GM12878 (cell line): Measurements from ENCODE around the gene TJAP1. TPM values are rescaled to one million over a fixed set of nuclear protein-coding genes. Genes with fewer than 3 reads are reported as not detected.

Experiments
- ATAC-seq: fragments of 200-7000 bp; cut with Tn5 transposase; 3 replicates; pipeline ENCODE4 v1.9.1; 2020; ENCODE audit warnings: mild to moderate bottlenecking, moderate library complexity
- BruUV-seq: library from RNA; stranded (reverse); fragments of 400-500 nt; replicated peaks from 2 replicates; lab custom pipeline; 2021; lab: Mats Ljungman, UMichigan
- CTCF ChIA-PET: fragments of 300-600 bp; sonication (Branson Sonifier 250); formaldehyde crosslinking; extraction: SDS; loops from one replicate; lab custom pipeline; 2021; ENCODE audit warnings: inconsistent platforms; lab: Yijun Ruan, JAX
- POLR2A ChIA-PET: fragments of 350-600 bp; formaldehyde crosslinking; extraction: SDS; loops from one replicate; lab custom pipeline; 2021; ENCODE audit warnings: inconsistent platforms; lab: Charles Lee
- RAD21 ChIA-PET: fragments of 300-600 bp; sonication (Branson Sonifier 250); formaldehyde crosslinking; loops from one replicate; lab custom pipeline; 2023; ENCODE audit warnings: antibody characterized with exemption; ENCODE audit not compliant: unreplicated experiment; lab: Charles Lee
- SMC1A ChIA-PET: fragments of 300-600 bp; sonication (Branson Sonifier 250); formaldehyde crosslinking; loops from one replicate; lab custom pipeline; 2023; ENCODE audit not compliant: unreplicated experiment, uncharacterized antibody; lab: Charles Lee
- DNase-seq: peaks from one replicate; pipeline ENCODE4 v3.0.0-alpha.2; 2011; ENCODE audit warnings: low read depth, low spot score
- FAIRE-seq: peaks from 3 replicates; lab custom pipeline; 2011; peaks lifted over from hg19 to GRCh38; lab: Jason Lieb, UNC
- H2AFZ ChIP-seq: 2 replicates; pipeline ENCODE4 v1.6.0; 2011; ENCODE audit warnings: low read depth, low read length, control low read depth; ENCODE audit not compliant: control insufficient read depth
- H3K27ac ChIP-seq: 2 replicates; pipeline ENCODE4 v1.5.1; 2011; ENCODE audit warnings: control low read depth; ENCODE audit not compliant: control insufficient read depth, insufficient read depth
- H3K27me3 ChIP-seq, 2 experiments: replicated peaks in 1 of 2; 2 replicates each; pipeline versions ENCODE4 v1.6.0 to v1.6.1; 2011; ENCODE audit warnings: low read length in 1 of 2; ENCODE audit not compliant: control insufficient read depth in 2 of 2, insufficient read depth in 2 of 2
- H3K36me3 ChIP-seq, 2 experiments: 2 replicates each; pipeline ENCODE4 v1.5.1; 2011; ENCODE audit warnings: low read length in 1 of 2; ENCODE audit not compliant: control insufficient read depth in 2 of 2, insufficient read depth in 2 of 2
- H3K4me1 ChIP-seq: 2 replicates; pipeline ENCODE4 v1.6.1; 2011; ENCODE audit warnings: mild to moderate bottlenecking, low read length, moderate library complexity, mixed read lengths; ENCODE audit not compliant: control insufficient read depth, insufficient read depth
- H3K4me2 ChIP-seq: 2 replicates; pipeline ENCODE4 v1.6.0; 2011; ENCODE audit warnings: control low read depth; ENCODE audit not compliant: control insufficient read depth, insufficient read depth
- H3K4me3 ChIP-seq: fragments of 200-600 bp; sonication (generic); 2 replicates; pipeline ENCODE4 v1.5.1; 2016
- H3K79me2 ChIP-seq: 2 replicates; pipeline ENCODE4 v1.6.0; 2011; ENCODE audit warnings: low read length; ENCODE audit not compliant: control insufficient read depth, insufficient read depth
- H3K9ac ChIP-seq: 2 replicates; pipeline ENCODE4 v1.8.0; 2011; ENCODE audit warnings: low read length, control low read depth, mixed read lengths; ENCODE audit not compliant: control insufficient read depth, insufficient read depth
- H3K9me3 ChIP-seq: replicated peaks from 3 replicates; pipeline ENCODE4 v1.5.1; 2011; ENCODE audit warnings: mild to moderate bottlenecking, low read length; ENCODE audit not compliant: control insufficient read depth, insufficient read depth
- H4K20me1 ChIP-seq: 2 replicates; pipeline ENCODE4 v1.6.0; 2011; ENCODE audit not compliant: control insufficient read depth, insufficient read depth
- ATF2 ChIP-seq: IDR thresholded peaks from 2 replicates; pipeline ENCODE4 v1.6.1; 2012; ENCODE audit warnings: low read length, inconsistent platforms
- CEBPB ChIP-seq, 2 experiments: fragments of 150-350 bp in 1 of 2; IDR thresholded peaks; 2 replicates each; pipeline ENCODE4 v1.6.1; 2012 to 2014; ENCODE audit warnings: low read depth in 2 of 2, low read length in 2 of 2, borderline replicate concordance in 1 of 2, inconsistent platforms in 1 of 2
- CHD2 ChIP-seq: IDR thresholded peaks from 2 replicates; pipeline ENCODE4 v1.6.1; 2011; ENCODE audit warnings: low read depth, low read length, improper control_type of control experiment, borderline replicate concordance
- CREB1 ChIP-seq: IDR thresholded peaks from 2 replicates; pipeline ENCODE4 v1.6.1; 2012; ENCODE audit warnings: low read depth, mild to moderate bottlenecking, inconsistent platforms
- HSF1 ChIP-seq: fragments of 150-350 bp; IDR thresholded peaks from 2 replicates; pipeline ENCODE4 v1.6.1; 2014; ENCODE audit warnings: mild to moderate bottlenecking, low read depth, low read length
- KDM1A ChIP-seq: fragments of 200-600 bp; sonication (generic); IDR thresholded peaks from 2 replicates; pipeline ENCODE4 v1.6.1; 2016; ENCODE audit warnings: borderline replicate concordance
- MAX ChIP-seq: IDR thresholded peaks from 2 replicates; pipeline ENCODE4 v1.6.1; 2012; ENCODE audit warnings: low read depth, low read length, improper control_type of control experiment
- NRF1 ChIP-seq: conservative IDR thresholded peaks from 2 replicates; pipeline ENCODE4 v1.6.1; 2011; ENCODE audit warnings: mild to moderate bottlenecking, low read depth, low read length, improper control_type of control experiment
- POLR2AphosphoS5 ChIP-seq: IDR thresholded peaks from 2 replicates; pipeline ENCODE4 v1.6.1; 2011; ENCODE audit warnings: mild to moderate bottlenecking, low read length, inconsistent platforms
- RAD51 ChIP-seq: fragments of 450-650 bp; IDR thresholded peaks from 2 replicates; pipeline ENCODE4 v1.6.1; 2016; ENCODE audit warnings: moderate library complexity, mild to moderate bottlenecking, inconsistent platforms
- SIX5 ChIP-seq: IDR thresholded peaks from 2 replicates; pipeline ENCODE4 v1.6.1; 2011; ENCODE audit warnings: mild to moderate bottlenecking, low read depth, low read length, moderate library complexity; ENCODE audit not compliant: severe bottlenecking
- TBL1XR1 ChIP-seq: IDR thresholded peaks from 2 replicates; pipeline ENCODE4 v1.6.1; 2012; ENCODE audit warnings: low read depth, low read length, improper control_type of control experiment
- WRNIP1 ChIP-seq: IDR thresholded peaks from 2 replicates; pipeline ENCODE4 v1.6.1; 2011; ENCODE audit warnings: low read depth, low read length, improper control_type of control experiment, borderline replicate concordance
- in situ Hi-C: fragments of 300-500 bp; cut with MboI; formaldehyde crosslinking; loops from 9 replicates; pipeline ENCODE4 v1.14.3; 2018; ENCODE audit warnings: mixed read lengths
- intact Hi-C: fragments of 100-400 bp; cut with micrococcal nuclease; formaldehyde crosslinking; loops from one replicate; pipeline ENCODE4 v1.14.2; 2022; ENCODE audit not compliant: unreplicated experiment
- polyA plus RNA-seq, 11 experiments: library from polyadenylated mRNA; depleted of rRNA in 4 of 11; unstranded in 6 of 11; stranded (reverse) in 5 of 11; fragments of >200 nt; fragmentation: Nextera tagmentation in 4 of 11; fragmentation: Illumina TruSeq in 1 of 11; extraction: Ambion mirVana in 4 of 11; extraction: Trizol in 1 of 11; gene quantifications; 1 replicate in 1 of 11; 2 replicates in 10 of 11; pipeline versions ENCODE4 v1.2.1 to v1.2.3, GENCODE V29; 2011 to 2016; ENCODE audit warnings: inconsistent platforms in 2 of 11, missing spikeins in 2 of 11, low read depth in 1 of 11
- total RNA-seq, 4 experiments: library from RNA; depleted of rRNA in 3 of 4; stranded (reverse); fragments of >200 nt in 3 of 4; fragmentation: Illumina TruSeq in 1 of 4; extraction: Trizol in 1 of 4; gene quantifications; 2 replicates each; pipeline versions ENCODE4 v1.2.1 to v1.2.3, GENCODE V29; 2013 to 2021

TJAP1 gene
- total and polyA plus RNA-seq, 10 of the 15 experiments (the other 5 are each of a cell fraction or from before 2014, with no cell fraction given): 0.11 to 22.6 (median 12.8) TPM

- DNase-seq (no peak), ATAC-seq (no peak), FAIRE-seq (no peak)
- intact Hi-C loops: loop anchor here (2.0 to 10.0 kb wide), 2 partner anchors 53 to 621 kb away; no protein-coding TSS in a partner anchor
- Histone ChIP-seq H3K4me3 (no peak overlapping the region), H4K20me1 (no peaks in the 10 kb centered on the region; the same call in 1 of the 2 replicates), H3K79me2 (no peaks in the 10 kb centered on the region), H3K9ac (no peak overlapping the region), H3K9me3 (no peaks in the 10 kb centered on the region), H3K27ac (no peak overlapping the region), H3K36me3 (peaks cover 0 to 1% of the 10 kb centered on the region in 2 experiments; a peak in 3 of 4 replicates), H3K4me1 (peaks cover 14% of the 10 kb centered on the region), H3K27me3 (peaks cover 2 to 3% of the 10 kb centered on the region in 2 experiments; a peak in 3 of 4 replicates), H2AFZ (no peak overlapping the region), H3K4me2 (no peak overlapping the region)
- ChIA-PET POLR2A (no interaction called here), CTCF (interaction anchor here (0.6 to 4.7 kb wide), 5 partner anchors 20 to 553 kb away, joined by 3 to 27 read pairs (median 3); no protein-coding TSS in a partner anchor), SMC1A (interaction anchor here (1.0 kb wide), 1 partner anchor 53 kb away, joined by 3 read pairs; no protein-coding TSS in a partner anchor), RAD21 (interaction anchor here (5.3 kb wide), 1 partner anchor 53 kb away, joined by 22 read pairs; no protein-coding TSS in a partner anchor)
- in situ Hi-C loops: no loop called here
- no peak for TF ChIP-seq CHD2
- no peak for TF ChIP-seq NRF1
- no peak for TF ChIP-seq ATF2
- TF ChIP-seq CEBPB (IDR thresholded peaks at IDR 0.05; ENCODE audit: borderline replicate concordance in 1 of 2, low read depth in 2 of 2, low read length in 2 of 2): no peak
- no peak for TF ChIP-seq SIX5
- no peak for TF ChIP-seq WRNIP1
- no peak for TF ChIP-seq HSF1
- no peak for TF ChIP-seq TBL1XR1
- no peak for TF ChIP-seq POLR2AphosphoS5
- no peak for TF ChIP-seq CREB1
- no peak for TF ChIP-seq MAX
- no peak for TF ChIP-seq RAD51
- TF ChIP-seq KDM1A: no peak
- no TSS peak for BruUV-seq
Observed at GRCh38 chr6:43453831-43454230, 23.5 kb upstream of the TJAP1 start.
